BLaER1 treated with 17β-estradiol and CSF1 and Interleukin-3, amounts not matched to agents 10 nM and 100 nM (cell line): ENCODE data around the gene RTKN.
"Not testable (repeated sequence)": the region's sequence is repeated elsewhere in the genome, so short reads cannot be mapped to it uniquely, and the experiment has no call there.

Source experiments
- H3K27ac ChIP-seq, 11 experiments: shearing (Covaris generic); formaldehyde crosslinking; 2 replicates each; pipeline ENCODE4 v1.8.1; 2022
- H3K27me3 ChIP-seq, 11 experiments: shearing (Covaris generic); formaldehyde crosslinking; 2 replicates each; pipeline ENCODE4 v1.8.1; 2022
- H3K36me3 ChIP-seq, 11 experiments: shearing (Covaris generic); formaldehyde crosslinking; 2 replicates each; pipeline ENCODE4 v1.8.1; 2022
- H3K4me1 ChIP-seq, 10 experiments: shearing (Covaris generic); formaldehyde crosslinking; 2 replicates each; pipeline ENCODE4 v1.8.1; 2022
- H3K4me2 ChIP-seq, 11 experiments: shearing (Covaris generic); formaldehyde crosslinking; 2 replicates each; pipeline ENCODE4 v1.8.1; 2022
- H3K4me3 ChIP-seq, 10 experiments: shearing (Covaris generic); formaldehyde crosslinking; 2 replicates each; pipeline ENCODE4 v1.8.1; 2022
- H3K9ac ChIP-seq, 11 experiments: shearing (Covaris generic); formaldehyde crosslinking; 2 replicates each; pipeline ENCODE4 v1.8.1; 2022
- H3K9me3 ChIP-seq, 11 experiments: shearing (Covaris generic); formaldehyde crosslinking; replicated peaks in 1 of 11; 2 replicates each; pipeline ENCODE4 v1.8.1; 2022
- H4K20me1 ChIP-seq, 11 experiments: shearing (Covaris generic); formaldehyde crosslinking; 2 replicates each; pipeline ENCODE4 v1.8.1; 2022
- Cebpa-rat ChIP-seq, 11 experiments: shearing (Covaris generic); IDR thresholded peaks; 2 replicates each; pipeline ENCODE4 v1.8.1; 2022

Gene RTKN

GRCh38 chr2:74423231-74424095 lies 18.3 kb downstream of the RTKN start:
- H3K27me3 ChIP-seq, result peaks cover 0 to 16% (median 11%) of the 10 kb centered on the region in 11 experiments; a peak in 14 of 22 replicates
- no peak overlapping the region for H3K9ac ChIP-seq
- H3K4me3 ChIP-seq, result no peak overlapping the region
- H4K20me1 ChIP-seq, result peaks cover 0 to 3% (median 0%) of the 10 kb centered on the region in 11 experiments; a peak in 1 of 22 replicates
- no peak overlapping the region for H3K27ac ChIP-seq
- no peaks in the 10 kb centered on the region for H3K9me3 ChIP-seq
- peaks cover 30 to 46% (median 34%) of the 10 kb centered on the region in 10 experiments for H3K4me1 ChIP-seq
- peaks cover 36 to 46% (median 38%) of the 10 kb centered on the region in 11 experiments for H3K36me3 ChIP-seq
- no peak for TF ChIP-seq Cebpa-rat (IDR thresholded peaks at IDR 0.05)
- H3K4me2 ChIP-seq, result peak overlapping the region in 2 of 11 experiments; percentile 91 to 95; a peak in 2 of 22 replicates

- Histone ChIP-seq H3K27ac (peak within 1 kb of the TSS in 10 of 11 experiments; percentile 52 to 86 (median 70); a peak in 21 of 22 replicates), H3K4me1 (peaks cover 31 to 44% (median 35%) of the 10 kb centered on the region in 10 experiments)
Observed at GRCh38 chr2:74421221-74421870, 20.4 kb downstream of the RTKN start, which contains the start of the genes C2orf81 and WDR54. C2orf81 (minus strand) TSS chr2:74421619; CDS start chr2:74421560, 59 bp downstream. WDR54 (plus strand) TSS chr2:74421730; CDS start chr2:74422154, 424 bp downstream.

GRCh38 chr2:74420443-74421103 lies 21.2 kb downstream of the RTKN start:
- peaks cover 14 to 40% (median 33%) of the 10 kb centered on the region in 11 experiments for H3K27me3 ChIP-seq
- H3K4me2 ChIP-seq, result peak overlapping the region; percentile 86 to 96 (median 92)
- H3K4me1 ChIP-seq, result peaks cover 38 to 52% (median 43%) of the 10 kb centered on the region in 10 experiments
- H3K9me3 ChIP-seq, H4K20me1 ChIP-seq: not testable (repeated sequence)
- H3K9ac ChIP-seq, result peak overlapping the region in 8 of 11 experiments; percentile 68 to 83 (median 77); a peak in 11 of 22 replicates
- peak overlapping the region in 9 of 11 experiments; percentile 52 to 86 (median 69); a peak in 12 of 22 replicates for H3K27ac ChIP-seq
- peak overlapping the region; percentile 58 to 88 (median 79); a peak in 18 of 20 replicates for H3K4me3 ChIP-seq
- peaks cover 8 to 17% (median 12%) of the 10 kb centered on the region in 11 experiments; a peak in 20 of 22 replicates for H3K36me3 ChIP-seq

More at GRCh38 chr2:74421221-74421870, 20.4 kb downstream of the RTKN start, which contains the start of the genes C2orf81 and WDR54:
- TF ChIP-seq Cebpa-rat (IDR thresholded peaks at IDR 0.05), result no peak
- Histone ChIP-seq H3K9ac (peak within 1 kb of the TSS; percentile 67 to 83 (median 76); a peak in 21 of 22 replicates), H4K20me1 (no peaks in the 10 kb centered on the region), H3K4me2 (peak within 1 kb of the TSS; percentile 86 to 96 (median 92)), H3K9me3 (no peaks in the 10 kb centered on the region), H3K27me3 (peaks cover 6 to 32% (median 25%) of the 10 kb centered on the region in 11 experiments), H3K4me3 (peak within 1 kb of the TSS; percentile 58 to 88 (median 79)), H3K36me3 (peaks cover 16 to 24% (median 19%) of the 10 kb centered on the region in 11 experiments; a peak in 20 of 22 replicates)

- H3K9me3 ChIP-seq, result no peaks in the 10 kb centered on the region
- H3K36me3 ChIP-seq, result peaks cover 2 to 11% (median 6%) of the 10 kb centered on the region in 11 experiments; a peak in 19 of 22 replicates
- peak overlapping the region; percentile 86 to 96 (median 92); a peak in 17 of 22 replicates for H3K4me2 ChIP-seq
- H3K27ac ChIP-seq, result peak overlapping the region in 2 of 11 experiments; percentile 71 to 86; a peak in 2 of 22 replicates
- H3K9ac ChIP-seq, result no peak overlapping the region
- peaks cover 44 to 57% (median 48%) of the 10 kb centered on the region in 10 experiments for H3K4me1 ChIP-seq
- H4K20me1 ChIP-seq, result no peaks in the 10 kb centered on the region
- peaks cover 19 to 45% (median 39%) of the 10 kb centered on the region in 11 experiments for H3K27me3 ChIP-seq
- TF ChIP-seq Cebpa-rat (IDR thresholded peaks at IDR 0.05), result no peak
- no peak overlapping the region for H3K4me3 ChIP-seq
Observed at GRCh38 chr2:74420006-74420405, 21.7 kb downstream of the RTKN start.

GRCh38 chr2:74419345-74419744 lies 22.4 kb downstream of the RTKN start:
- H3K27me3 ChIP-seq, result peaks cover 26 to 52% (median 45%) of the 10 kb centered on the region in 11 experiments
- no peak overlapping the region for H3K4me3 ChIP-seq
- H3K4me1 ChIP-seq, result peaks cover 51 to 64% (median 55%) of the 10 kb centered on the region in 10 experiments
- no peaks in the 10 kb centered on the region for H3K9me3 ChIP-seq
- no peak for TF ChIP-seq Cebpa-rat (IDR thresholded peaks at IDR 0.05)
- H3K9ac ChIP-seq, result peak overlapping the region in 1 of 11 experiments; percentile 23; a peak in 1 of 22 replicates
- peak overlapping the region in 10 of 11 experiments; percentile 12 to 96 (median 72); a peak in 16 of 22 replicates for H3K4me2 ChIP-seq
- H3K36me3 ChIP-seq, result peaks cover 0 to 4% (median 0%) of the 10 kb centered on the region in 11 experiments; a peak in 2 of 22 replicates
- H3K27ac ChIP-seq, result peak overlapping the region in 1 of 11 experiments; percentile 29; a peak in 2 of 22 replicates
- no peaks in the 10 kb centered on the region for H4K20me1 ChIP-seq

GRCh38 chr2:74418312-74418711 lies 23.4 kb downstream of the RTKN start:
- H3K9me3 ChIP-seq, result no peaks in the 10 kb centered on the region
- H3K4me2 ChIP-seq, result peak overlapping the region in 2 of 11 experiments; percentile 7 to 92; a peak in 1 of 22 replicates
- no peak overlapping the region for H3K4me3 ChIP-seq
- H4K20me1 ChIP-seq, result no peaks in the 10 kb centered on the region
- H3K9ac ChIP-seq, result no peak overlapping the region
- H3K36me3 ChIP-seq, result no peaks in the 10 kb centered on the region
- H3K27me3 ChIP-seq, result peaks cover 31 to 60% (median 50%) of the 10 kb centered on the region in 11 experiments
- no peak overlapping the region for H3K27ac ChIP-seq
- TF ChIP-seq Cebpa-rat (IDR thresholded peaks at IDR 0.05), result no peak
- peaks cover 61 to 74% (median 65%) of the 10 kb centered on the region in 10 experiments for H3K4me1 ChIP-seq

- Histone ChIP-seq H4K20me1 (no peaks in the 10 kb centered on the region), H3K36me3 (no peaks in the 10 kb centered on the region), H3K4me2 (no peak overlapping the region), H3K4me3 (no peak overlapping the region), H3K9ac (no peak overlapping the region), H3K9me3 (no peaks in the 10 kb centered on the region), H3K27ac (no peak overlapping the region), H3K27me3 (peaks cover 31 to 60% (median 50%) of the 10 kb centered on the region in 11 experiments), H3K4me1 (peaks cover 60 to 78% (median 69%) of the 10 kb centered on the region in 10 experiments)
- no peak for TF ChIP-seq Cebpa-rat (IDR thresholded peaks at IDR 0.05)
Observed at GRCh38 chr2:74417763-74418162, 24.0 kb downstream of the RTKN start.

- TF ChIP-seq Cebpa-rat (IDR thresholded peaks at IDR 0.05), result no peak
- Histone ChIP-seq H3K9ac (no peak overlapping the region), H3K4me1 (peaks cover 54 to 73% (median 63%) of the 10 kb centered on the region in 10 experiments), H3K9me3 (no peaks in the 10 kb centered on the region), H3K27me3 (peaks cover 31 to 60% (median 50%) of the 10 kb centered on the region in 11 experiments), H3K4me2 (no peak overlapping the region), H3K4me3 (no peak overlapping the region), H3K27ac (no peak overlapping the region), H3K36me3 (no peaks in the 10 kb centered on the region), H4K20me1 (no peaks in the 10 kb centered on the region)
Observed at GRCh38 chr2:74417197-74417596, 24.5 kb downstream of the RTKN start.
